Kidney epithelial cell (primary cell): Measurements from ENCODE around the gene MYO3B. TPM values are rescaled to one million over a fixed set of nuclear protein-coding genes. Genes with fewer than 3 reads are reported as not detected.

ENCODE experiments used
- DNase-seq: peaks from one replicate; pipeline ENCODE4 v3.0.0-alpha.2; 2010; ENCODE audit warnings: low read depth
- H3K27me3 ChIP-seq: 2 replicates; pipeline ENCODE4 v1.6.0; 2011; ENCODE audit warnings: low read length; ENCODE audit not compliant: control insufficient read depth, insufficient read depth
- H3K36me3 ChIP-seq: 2 replicates; pipeline ENCODE4 v1.5.1; 2011; ENCODE audit warnings: low read length; ENCODE audit not compliant: control insufficient read depth, insufficient read depth
- H3K4me3 ChIP-seq: 2 replicates; pipeline ENCODE4 v1.5.1; 2011; ENCODE audit warnings: low read depth, mild to moderate bottlenecking, control low read depth, low read length
- total RNA-seq: library from RNA; depleted of rRNA; stranded (reverse); fragments of >200 nt; gene quantifications from 2 replicates; pipeline ENCODE4 v1.2.3, GENCODE V29; 2015
- TF ChIP-seq, protein P1 (sequence below): IDR thresholded peaks from 2 replicates; pipeline ENCODE4 v1.5.1; 2011; ENCODE audit warnings: mild to moderate bottlenecking, moderate library complexity, low read length, control low read depth, inconsistent platforms; ENCODE audit not compliant: insufficient read depth, poor library complexity, severe bottlenecking

MYO3B gene
- total RNA-seq, 1 donor from 2014 or later, result 1.1 TPM

- no peak for DNase-seq
- Histone ChIP-seq H3K27me3 (no peaks in the 10 kb centered on the region), H3K36me3 (no peaks in the 10 kb centered on the region), H3K4me3 (no peak overlapping the region)
- TF ChIP-seq, protein P1, sequence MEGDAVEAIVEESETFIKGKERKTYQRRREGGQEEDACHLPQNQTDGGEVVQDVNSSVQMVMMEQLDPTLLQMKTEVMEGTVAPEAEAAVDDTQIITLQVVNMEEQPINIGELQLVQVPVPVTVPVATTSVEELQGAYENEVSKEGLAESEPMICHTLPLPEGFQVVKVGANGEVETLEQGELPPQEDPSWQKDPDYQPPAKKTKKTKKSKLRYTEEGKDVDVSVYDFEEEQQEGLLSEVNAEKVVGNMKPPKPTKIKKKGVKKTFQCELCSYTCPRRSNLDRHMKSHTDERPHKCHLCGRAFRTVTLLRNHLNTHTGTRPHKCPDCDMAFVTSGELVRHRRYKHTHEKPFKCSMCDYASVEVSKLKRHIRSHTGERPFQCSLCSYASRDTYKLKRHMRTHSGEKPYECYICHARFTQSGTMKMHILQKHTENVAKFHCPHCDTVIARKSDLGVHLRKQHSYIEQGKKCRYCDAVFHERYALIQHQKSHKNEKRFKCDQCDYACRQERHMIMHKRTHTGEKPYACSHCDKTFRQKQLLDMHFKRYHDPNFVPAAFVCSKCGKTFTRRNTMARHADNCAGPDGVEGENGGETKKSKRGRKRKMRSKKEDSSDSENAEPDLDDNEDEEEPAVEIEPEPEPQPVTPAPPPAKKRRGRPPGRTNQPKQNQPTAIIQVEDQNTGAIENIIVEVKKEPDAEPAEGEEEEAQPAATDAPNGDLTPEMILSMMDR, result no peak
These were observed 34.8 kb upstream of the MYO3B start for GRCh38 chr2:170143045-170143717.

DNA sequence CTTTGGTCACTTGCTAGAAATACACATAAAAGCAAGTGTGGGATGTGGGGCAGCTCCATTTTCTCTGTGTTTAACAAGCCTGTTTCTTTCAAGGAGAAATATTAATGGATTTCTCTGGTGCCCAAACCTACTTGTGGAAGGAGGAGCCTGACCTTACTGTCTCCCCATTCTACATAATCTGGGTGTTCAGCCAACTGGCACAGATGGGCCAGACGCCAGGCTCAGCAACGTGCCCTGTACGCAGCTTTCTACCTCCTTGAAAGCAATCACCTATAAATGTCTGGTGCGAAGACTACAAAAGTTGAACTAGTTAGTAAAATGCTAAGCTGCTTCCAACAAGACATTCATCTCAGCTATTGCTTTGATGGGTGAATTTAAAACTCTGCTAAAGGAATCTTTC, 33.2 kb upstream of the MYO3B start:
- no peak overlapping the region for H3K4me3 ChIP-seq
- no peaks in the 10 kb centered on the region for H3K27me3 ChIP-seq
- no peaks in the 10 kb centered on the region for H3K36me3 ChIP-seq
- TF ChIP-seq, protein P1, result no peak
- no peak for DNase-seq

DNA sequence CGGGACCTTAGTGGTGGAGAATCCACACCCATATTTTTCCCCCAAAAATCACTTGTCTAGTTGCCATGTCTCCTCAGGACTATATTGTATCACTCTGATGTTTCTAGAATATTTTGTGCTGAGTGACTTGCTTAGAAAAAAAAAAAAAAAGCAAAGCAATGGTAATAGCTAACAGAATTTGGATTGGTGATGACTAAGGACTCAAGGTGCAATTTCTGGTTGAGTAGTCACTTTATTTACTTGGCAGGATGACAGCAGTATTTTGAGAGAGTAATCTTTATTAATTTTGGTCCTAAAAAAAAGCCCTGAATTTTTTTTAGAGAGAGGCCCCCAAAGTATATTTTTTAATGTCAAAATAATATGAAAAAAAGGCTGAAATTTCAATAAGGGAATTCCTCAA, 32.8 kb upstream of the MYO3B start:
- TF ChIP-seq, protein P1, result no peak
- DNase-seq, result no peak
- Histone ChIP-seq H3K36me3 (no peaks in the 10 kb centered on the region), H3K4me3 (no peak overlapping the region), H3K27me3 (no peaks in the 10 kb centered on the region)

DNA sequence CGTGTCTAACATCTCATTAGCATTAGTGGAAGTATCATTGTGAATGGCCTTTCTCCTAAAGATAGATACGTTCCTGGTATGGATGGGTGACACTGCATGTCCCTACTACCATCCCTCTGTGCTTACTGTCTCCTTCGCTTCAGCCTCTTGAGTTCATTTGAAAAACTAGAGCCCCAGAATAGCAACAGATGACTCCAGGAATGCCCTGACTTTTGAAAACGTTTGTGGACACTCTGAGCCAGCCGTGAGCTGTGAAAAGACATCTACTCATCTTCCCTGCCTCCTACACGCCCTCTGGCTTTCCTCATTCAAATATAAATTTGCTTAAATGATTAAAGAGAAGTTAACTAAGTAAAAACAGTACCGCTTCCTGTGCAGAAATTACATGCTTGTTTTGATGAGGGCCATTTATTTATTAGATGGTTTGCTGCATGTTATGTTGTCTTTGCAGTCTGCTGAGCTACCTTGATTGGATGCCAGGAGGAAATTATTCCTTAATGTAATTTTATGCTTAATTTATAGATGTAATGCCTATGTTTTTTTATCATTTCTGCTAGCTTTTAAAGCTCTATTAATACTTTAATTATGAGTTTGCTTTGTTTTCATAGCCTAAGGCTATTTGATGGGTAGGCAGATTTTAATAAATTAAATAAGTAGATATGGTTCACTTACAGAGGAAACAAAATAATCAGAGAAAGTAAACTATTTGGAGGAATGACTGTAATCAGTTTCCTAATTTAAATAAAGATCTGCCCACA, 32.1 kb upstream of the MYO3B start:
- DNase-seq, result no peak
- TF ChIP-seq, protein P1, result no peak
- Histone ChIP-seq H3K27me3 (no peaks in the 10 kb centered on the region), H3K36me3 (no peaks in the 10 kb centered on the region), H3K4me3 (no peak overlapping the region)

- H3K36me3 ChIP-seq, result no peaks in the 10 kb centered on the region
- TF ChIP-seq, protein P1, result no peak
- H3K4me3 ChIP-seq, result no peak overlapping the region
- no peak for DNase-seq
- H3K27me3 ChIP-seq, result no peaks in the 10 kb centered on the region
These were observed 31.2 kb upstream of the MYO3B start for GRCh38 chr2:170146784-170147183.
